Measurements from ENCODE around the gene MYO1B. TPM values are rescaled to one million over a fixed set of nuclear protein-coding genes. Genes with fewer than 3 reads are reported as not detected.

Gene MYO1B
- total and polyA plus RNA-seq, 2 of the 8 experiments (the other 6 are each of a cell fraction or from before 2014, with no cell fraction given): 15.5 to 61.2 TPM

DNA sequence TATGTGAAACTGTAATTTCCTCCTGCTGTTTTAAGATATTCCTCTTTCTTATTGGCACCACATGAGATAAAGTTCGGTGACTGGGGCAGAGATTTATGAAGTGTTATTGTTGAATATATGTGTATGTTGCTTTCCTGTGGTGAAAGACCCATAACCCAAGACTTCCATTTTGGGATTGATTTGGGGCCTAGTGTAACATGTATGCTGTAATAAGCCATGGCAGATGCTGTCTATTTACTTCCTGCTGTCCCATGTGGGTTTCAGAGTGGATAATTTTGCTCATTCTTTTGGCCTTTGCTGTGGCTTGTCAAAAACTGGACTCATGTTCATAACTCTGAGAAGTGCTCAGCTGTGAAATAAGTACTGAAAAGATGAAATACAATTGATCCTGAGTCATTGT lies 10.8 kb upstream of the MYO1B start:
- ChIA-PET POLR2A (ENCODE audit: partially characterized antibody) (no interaction called here), CTCF (ENCODE audit: partially characterized antibody) (interaction anchor here (1.0 kb wide), 1 partner anchor 58 kb away, joined by 3 read pairs; no protein-coding TSS in a partner anchor)
- Histone ChIP-seq H3K79me1 (ENCODE audit: low read depth, low read length) (no peaks in the 10 kb centered on the region), H2BK12ac (ENCODE audit: low read depth, low read length) (no peak overlapping the region), H3K23ac (ENCODE audit: insufficient read length) (no peak overlapping the region), H3K18ac (ENCODE audit: extremely low read depth, low read length) (no peak overlapping the region), H4K20me1 (replicated peaks in 1 of 2; ENCODE audit: control insufficient read depth in 1 of 2, insufficient read depth in 2 of 2, low read length in 2 of 2) (no peaks in the 10 kb centered on the region), H2AK5ac (ENCODE audit: low read depth, low read length) (no peak overlapping the region), H4K5ac (ENCODE audit: insufficient read length, low read depth, low read length) (no peak overlapping the region), H3K4ac (replicated peaks; ENCODE audit: insufficient read length, low read depth, low read length) (no peak overlapping the region), H3K4me3 (ENCODE audit: extremely low read depth in 1 of 4, insufficient read depth in 2 of 4, low read depth in 3 of 4, low read length in 4 of 4) (no peak overlapping the region), H3K4me1 (replicated peaks in 1 of 4; ENCODE audit: control insufficient read depth in 3 of 4, insufficient read depth in 4 of 4, low read length in 3 of 4) (peaks cover 0 to 3% (median 0%) of the 10 kb centered on the region in 4 experiments; a peak in 1 of 7 replicates), H2AFZ (ENCODE audit: low read length) (no peak overlapping the region), H3K79me2 (ENCODE audit: control insufficient read depth in 1 of 2, insufficient read depth in 2 of 2, low read length in 2 of 2) (no peaks in the 10 kb centered on the region), H2BK15ac (ENCODE audit: low read length) (no peak overlapping the region), H4K8ac (ENCODE audit: extremely low read depth, insufficient read depth, low read length) (no peak overlapping the region), H3K14ac (ENCODE audit: insufficient read length) (no peak overlapping the region), H3K27me3 (replicated peaks in 1 of 4; ENCODE audit: control insufficient read depth in 3 of 4, extremely low read depth in 1 of 4, insufficient read depth in 3 of 4, low read length in 3 of 4) (no peaks in the 10 kb centered on the region), H3K23me2 (ENCODE audit: low read depth, low read length) (no peaks in the 10 kb centered on the region), H3K9me3 (ENCODE audit: insufficient read depth in 2 of 2, low read depth in 1 of 2, low read length in 1 of 2) (no peaks in the 10 kb centered on the region), H2BK20ac (ENCODE audit: low read length) (no peak overlapping the region), H2BK120ac (replicated peaks; ENCODE audit: low read depth, low read length) (no peak overlapping the region), H4K91ac (replicated peaks; ENCODE audit: insufficient read length, low read length) (no peak overlapping the region), H3K27ac (ENCODE audit: low read depth, low read length) (no peak overlapping the region), H3K56ac (replicated peaks; ENCODE audit: insufficient read length, low read depth, low read length) (no peak overlapping the region), H2BK5ac (ENCODE audit: low read depth, low read length) (no peak overlapping the region), H3K36me3 (ENCODE audit: control insufficient read depth in 2 of 4, insufficient read depth in 4 of 4, low read length in 3 of 4) (no peaks in the 10 kb centered on the region), H3K4me2 (ENCODE audit: insufficient read depth in 1 of 2, low read depth in 2 of 2, low read length in 2 of 2) (no peak overlapping the region), H3K9ac (replicated peaks in 1 of 4; ENCODE audit: extremely low read depth in 1 of 4, low read depth in 3 of 4, low read length in 3 of 4) (no peak overlapping the region)
- FAIRE-seq (no peak), DNase-seq (ENCODE audit: low read depth in 1 of 2, low spot score in 2 of 2) (no peak)
- WGBS, 2 experiments (ENCODE audit: extremely low coverage in 1 of 2, insufficient coverage in 1 of 2, insufficient read length in 1 of 2, insufficient replicate concordance in 2 of 2, low coverage in 1 of 2, low lambda C conversion rate in 2 of 2, missing lambda C conversion rate in 1 of 2): 94% methylated on average over 1 of the region's 1 CpG; no CpG with 5 or more reads in 1 of the 2 experiments
- TF ChIP-seq CTBP2 (IDR thresholded peaks at IDR 0.05; ENCODE audit: borderline replicate concordance, insufficient read depth, insufficient read length, low read length): no peak
- TF ChIP-seq POU5F1 (IDR thresholded peaks at IDR 0.05; ENCODE audit: low read depth, low read length): no peak
- TF ChIP-seq ZNF274 (IDR thresholded peaks at IDR 0.05; ENCODE audit: borderline replicate concordance, extremely low read depth, low read length): no peak
- no peak for TF ChIP-seq TCF12 (IDR thresholded peaks at IDR 0.05; ENCODE audit: low read depth, low read length)
- TF ChIP-seq HDAC6 (IDR thresholded peaks at IDR 0.05; ENCODE audit: low read depth, low read length): no peak
- no peak for TF ChIP-seq YY1 (IDR thresholded peaks at IDR 0.05; ENCODE audit: low read depth, low read length)
- TF ChIP-seq SP4 (IDR thresholded peaks at IDR 0.05; ENCODE audit: low read length): no peak
- TF ChIP-seq SIX5 (IDR thresholded peaks at IDR 0.05; ENCODE audit: low read depth, low read length): no peak
- TF ChIP-seq, protein P1, sequence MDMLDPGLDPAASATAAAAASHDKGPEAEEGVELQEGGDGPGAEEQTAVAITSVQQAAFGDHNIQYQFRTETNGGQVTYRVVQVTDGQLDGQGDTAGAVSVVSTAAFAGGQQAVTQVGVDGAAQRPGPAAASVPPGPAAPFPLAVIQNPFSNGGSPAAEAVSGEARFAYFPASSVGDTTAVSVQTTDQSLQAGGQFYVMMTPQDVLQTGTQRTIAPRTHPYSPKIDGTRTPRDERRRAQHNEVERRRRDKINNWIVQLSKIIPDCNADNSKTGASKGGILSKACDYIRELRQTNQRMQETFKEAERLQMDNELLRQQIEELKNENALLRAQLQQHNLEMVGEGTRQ (IDR thresholded peaks at IDR 0.05; ENCODE audit: low read length): no peak
- TF ChIP-seq CBX5 (IDR thresholded peaks at IDR 0.05; ENCODE audit: low read depth, low read length): no peak
- TF ChIP-seq, protein P2, sequence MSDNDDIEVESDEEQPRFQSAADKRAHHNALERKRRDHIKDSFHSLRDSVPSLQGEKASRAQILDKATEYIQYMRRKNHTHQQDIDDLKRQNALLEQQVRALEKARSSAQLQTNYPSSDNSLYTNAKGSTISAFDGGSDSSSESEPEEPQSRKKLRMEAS (IDR thresholded peaks at IDR 0.05): no peak
- TF ChIP-seq NRF1 (IDR thresholded peaks at IDR 0.05; ENCODE audit: low read depth, low read length): no peak
- no peak for TF ChIP-seq SAP30 (IDR thresholded peaks at IDR 0.05; ENCODE audit: insufficient read depth, insufficient replicate concordance, low read length)
- no peak for TF ChIP-seq BCL11A (IDR thresholded peaks at IDR 0.05; ENCODE audit: low read depth in 2 of 2, low read length in 2 of 2)

All from H1 (cell line).